B cell (primary cell): ENCODE results near the gene TMC5.

Source experiments
- CTCF ChIP-seq: fragments of 200-600 bp; IDR thresholded peaks from one replicate; pipeline ENCODE4 v1.8.0; 2022; ENCODE audit warnings: antibody characterized with exemption, mild to moderate bottlenecking
- EZH2 ChIP-seq: IDR thresholded peaks from 2 replicates; pipeline ENCODE4 v1.6.1; 2012; ENCODE audit warnings: borderline replicate concordance, low read depth, mild to moderate bottlenecking, moderate library complexity, low read length; ENCODE audit not compliant: insufficient read depth, poor library complexity, severe bottlenecking

- TF ChIP-seq CTCF = no peak
- TF ChIP-seq EZH2 = no peak
These were observed 79.5 kb downstream of the TMC5 start for GRCh38 chr16:19497176-19497575.
